ENCODE measurements around the gene DIPK2A. TPM values are rescaled to one million over a fixed set of nuclear protein-coding genes. Genes with fewer than 3 reads are reported as not detected.

Gene DIPK2A
- total RNA-seq, 2 donors from 2014 or later: 9.2 to 13.2 TPM

- no peaks in the 10 kb centered on the region for H3K4me1 ChIP-seq
- H3K4me3 ChIP-seq: no peak overlapping the region
- H3K27ac ChIP-seq: no peak overlapping the region
- ATAC-seq (no peak), DNase-seq (no peak)
- H3K27me3 ChIP-seq: no peaks in the 10 kb centered on the region
- intact Hi-C loops (cut with DNase I): no loop called here
- H3K36me3 ChIP-seq (replicated peaks in 1 of 2; ENCODE audit: insufficient read depth in 1 of 2, low read depth in 2 of 2): no peaks in the 10 kb centered on the region
- H3K9me3 ChIP-seq: no peaks in the 10 kb centered on the region
- TF ChIP-seq CTCF (IDR thresholded peaks at IDR 0.05): no peak
- TF ChIP-seq POLR2A (IDR thresholded peaks at IDR 0.05): no peak
These were observed 16.5 kb upstream of the DIPK2A start for GRCh38 chr3:143955113-143955512.

DNA sequence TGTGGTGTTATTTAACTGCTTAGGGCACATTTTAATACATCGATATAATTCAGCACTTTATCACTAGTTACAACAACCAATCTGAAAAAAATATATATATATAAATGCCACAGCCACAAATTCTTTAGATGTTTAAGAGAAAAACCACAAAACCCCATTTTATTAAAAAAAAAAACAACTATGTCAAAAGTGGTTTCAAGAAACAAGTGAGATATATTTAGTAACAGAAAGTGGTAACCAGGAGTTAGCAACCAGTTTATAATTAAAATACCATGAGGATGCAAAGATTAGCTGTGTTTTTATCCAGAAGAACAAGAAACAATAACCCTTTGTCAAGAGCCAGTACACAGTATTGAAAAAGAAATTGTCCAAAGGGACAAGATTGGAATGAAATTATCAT, 14.8 kb upstream of the DIPK2A start:
- Histone ChIP-seq H3K4me3 (no peak overlapping the region), H3K27ac (no peak overlapping the region), H3K27me3 (no peaks in the 10 kb centered on the region), H3K9me3 (no peaks in the 10 kb centered on the region), H3K36me3 (replicated peaks in 1 of 2; ENCODE audit: insufficient read depth in 1 of 2, low read depth in 2 of 2) (no peaks in the 10 kb centered on the region), H3K4me1 (no peaks in the 10 kb centered on the region)
- ATAC-seq: no peak
- TF ChIP-seq POLR2A (IDR thresholded peaks at IDR 0.05) (no peak), CTCF (IDR thresholded peaks at IDR 0.05) (no peak)
- DNase-seq: no peak
- intact Hi-C loops (cut with DNase I): no loop called here
- WGBS, 2 donors: 52 to 86% methylated on average over 1 of the region's 1 CpG

- intact Hi-C loops (cut with DNase I): no loop called here
These were observed 14.2 kb upstream of the DIPK2A start for GRCh38 chr3:143957453-143957852.

GRCh38 chr3:143958966-143959365, 12.7 kb upstream of the DIPK2A start:
- intact Hi-C loops (cut with DNase I): no loop called here

More at GRCh38 chr3:143957453-143957852, 14.2 kb upstream of the DIPK2A start:
- Histone ChIP-seq H3K36me3 (replicated peaks in 1 of 2; ENCODE audit: insufficient read depth in 1 of 2, low read depth in 2 of 2) (no peaks in the 10 kb centered on the region), H3K9me3 (no peaks in the 10 kb centered on the region), H3K4me3 (no peak overlapping the region), H3K4me1 (no peaks in the 10 kb centered on the region), H3K27ac (no peak overlapping the region), H3K27me3 (no peaks in the 10 kb centered on the region)
- TF ChIP-seq CTCF (IDR thresholded peaks at IDR 0.05) (no peak), POLR2A (IDR thresholded peaks at IDR 0.05) (no peak)
- ATAC-seq (no peak), DNase-seq (no peak)

More at GRCh38 chr3:143958966-143959365, 12.7 kb upstream of the DIPK2A start:
- no peaks in the 10 kb centered on the region for H3K27me3 ChIP-seq
- H3K27ac ChIP-seq: no peak overlapping the region
- H3K4me3 ChIP-seq: no peak overlapping the region
- TF ChIP-seq CTCF (IDR thresholded peaks at IDR 0.05) (no peak), POLR2A (IDR thresholded peaks at IDR 0.05) (no peak)
- no peaks in the 10 kb centered on the region for H3K36me3 ChIP-seq (replicated peaks in 1 of 2; ENCODE audit: insufficient read depth in 1 of 2, low read depth in 2 of 2)
- H3K9me3 ChIP-seq: no peaks in the 10 kb centered on the region
- ATAC-seq (no peak), DNase-seq (no peak)
- no peaks in the 10 kb centered on the region for H3K4me1 ChIP-seq

Measured in body of pancreas (tissue), 4 donors.